Right lobe of liver (tissue), 6 donors: ENCODE results near the gene CES2. TPM values are rescaled to one million over a fixed set of nuclear protein-coding genes. Genes with fewer than 3 reads are reported as not detected.

ENCODE experiments used
- ATAC-seq, 4 donors: fragments of 200-7000 bp; cut with Tn5 transposase; one replicate each; pipeline ENCODE4 v1.9.1; 2020; ENCODE audit warnings: mild to moderate bottlenecking in 4 of 4, moderate library complexity in 4 of 4
- DNase-seq, 3 donors: peaks; one replicate each; pipeline ENCODE4 v3.0.0-alpha.2; 2020
- H3K27ac ChIP-seq, 3 donors: fragments of 200-600 bp; one replicate each; pipeline ENCODE4 v1.8.0; 2022
- H3K27me3 ChIP-seq, 2 donors: fragments of 200-600 bp; one replicate each; pipeline ENCODE4 v1.8.0; 2022
- H3K36me3 ChIP-seq, 4 donors: fragments of 200-600 bp; sonication (generic) in 1 of 4; one replicate each; pipeline versions ENCODE4 v1.5.1 to v1.8.0; 2017 to 2022; ENCODE audit warnings: control low read depth in 1 of 4
- H3K4me1 ChIP-seq, 4 donors: fragments of 200-600 bp; sonication (generic) in 1 of 4; one replicate each; pipeline versions ENCODE4 v1.5.1 to v1.8.0; 2017 to 2022; ENCODE audit warnings: control low read depth in 1 of 4
- H3K4me3 ChIP-seq, 3 donors: fragments of 200-600 bp; one replicate each; pipeline ENCODE4 v1.8.0; 2022
- H3K9me3 ChIP-seq, 4 donors: fragments of 200-600 bp; sonication (generic) in 1 of 4; one replicate each; pipeline versions ENCODE4 v1.5.1 to v1.8.0; 2017 to 2022; ENCODE audit warnings: control low read depth in 1 of 4
- POLR2A ChIP-seq: fragments of 450-650 bp; IDR thresholded peaks from one replicate; pipeline ENCODE4 v1.6.1; 2017; ENCODE audit warnings: antibody characterized with exemption, mild to moderate bottlenecking
- WGBS: methylation state at CpG from one replicate; pipeline ENCODE4 v1.1.6; 2018; ENCODE audit warnings: low coverage, low lambda C conversion rate; ENCODE audit not compliant: insufficient coverage; ENCODE audit errors: missing lambda C conversion rate; 5-methylcytosine and 5-hydroxymethylcytosine counted together
- intact Hi-C, 2 donors: fragments of 100-400 bp; cut with DNase I; formaldehyde crosslinking; loops; one replicate each; pipeline versions ENCODE4 v1.11.2 to v1.14.1; 2022
- total RNA-seq, 6 experiments: library from RNA; depleted of rRNA in 2 of 6; stranded (reverse); fragments of >200 nt in 2 of 6; fragmentation: NEBNext Ultra II Directional in 3 of 6; extraction: Animal tissue kit (Norgen Biotek cat#: 25700) in 3 of 6; gene quantifications; one replicate each; pipeline versions ENCODE4 v1.1.0 to v1.2.4, GENCODE V29; 2016 to 2023
- TF ChIP-seq, protein P1 (sequence below), 4 donors: fragments of 200-600 bp in 3 of 4; fragments of 450-650 bp in 1 of 4; IDR thresholded peaks; one replicate each; pipeline versions ENCODE4 v1.5.1 to v1.8.0; 2016 to 2022; ENCODE audit warnings: antibody characterized with exemption in 4 of 4, mild to moderate bottlenecking in 2 of 4
- donor health status: DM: no; HTN: yes; CAD: no.
- donor health status: DM: no; HTN: no; CAD: no.
- donor health status: DM: no; HTN: no; CAD: no.
- donor health status: DM: no; HTN: yes; CAD: no.
- donor health status: DM: no; HTN: yes; CAD: no.

Gene CES2
- total RNA-seq, 6 experiments from 2014 or later, result 226 to 357 (median 263) TPM

DNA sequence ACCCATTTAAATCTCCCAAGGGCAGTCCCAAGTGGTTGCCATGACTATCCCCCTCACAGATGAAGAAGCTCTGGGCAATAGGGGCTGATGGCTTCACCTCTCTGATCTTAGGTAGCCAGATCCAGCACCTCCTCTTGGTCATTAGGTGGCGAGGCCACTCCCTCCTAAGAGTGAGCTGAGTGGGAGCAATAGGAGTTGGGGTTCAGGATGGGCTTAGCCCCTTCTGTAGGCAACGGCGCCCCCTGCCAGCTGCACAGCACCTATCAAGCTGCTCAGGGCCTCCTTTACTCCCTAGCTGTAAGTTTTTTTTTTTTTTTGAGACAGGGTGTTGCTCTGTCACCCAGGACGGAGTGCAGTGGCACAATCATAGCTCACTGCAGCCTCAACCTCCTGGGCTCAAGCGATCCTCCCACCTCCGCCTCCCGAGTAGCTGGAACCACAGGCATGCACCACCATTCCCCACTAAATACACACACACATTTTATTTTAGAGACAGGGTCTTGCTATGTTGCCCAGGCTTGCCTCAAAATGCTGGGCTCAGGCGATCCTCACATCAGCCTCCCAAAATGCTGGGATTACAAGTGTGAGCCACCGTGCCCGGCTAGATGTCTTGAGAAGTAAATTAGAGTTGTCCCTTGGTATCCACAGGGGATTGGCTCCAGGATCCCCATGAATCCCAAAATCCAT is 6.5 kb upstream of the CES2 start:
- intact Hi-C loops, result no loop called here
- no peak for DNase-seq

DNA sequence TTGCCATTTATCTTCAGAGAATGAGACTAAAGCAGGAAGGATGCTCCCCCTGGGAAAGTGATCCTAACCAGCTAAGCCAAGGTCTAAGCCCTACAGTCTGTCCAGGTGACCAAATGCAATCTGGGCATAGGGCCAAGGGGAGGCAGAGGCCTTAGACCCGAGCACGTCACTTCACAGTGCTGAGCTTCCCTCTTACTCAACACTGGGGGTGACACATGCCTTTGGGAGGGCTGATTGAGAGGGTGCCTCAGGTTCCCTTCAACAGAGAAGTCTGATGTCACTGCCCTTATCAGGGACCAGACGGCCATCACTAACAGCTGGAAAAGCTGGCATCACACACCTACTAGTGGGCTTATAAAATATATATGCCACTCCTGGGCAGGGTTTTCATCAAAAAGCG is 5.1 kb upstream of the CES2 start:
- DNase-seq (peak; percentile 83 to 91 (median 86)), ATAC-seq (peak; percentile 50 to 68 (median 58))
- no peak for TF ChIP-seq POLR2A
- TF ChIP-seq, protein P1, sequence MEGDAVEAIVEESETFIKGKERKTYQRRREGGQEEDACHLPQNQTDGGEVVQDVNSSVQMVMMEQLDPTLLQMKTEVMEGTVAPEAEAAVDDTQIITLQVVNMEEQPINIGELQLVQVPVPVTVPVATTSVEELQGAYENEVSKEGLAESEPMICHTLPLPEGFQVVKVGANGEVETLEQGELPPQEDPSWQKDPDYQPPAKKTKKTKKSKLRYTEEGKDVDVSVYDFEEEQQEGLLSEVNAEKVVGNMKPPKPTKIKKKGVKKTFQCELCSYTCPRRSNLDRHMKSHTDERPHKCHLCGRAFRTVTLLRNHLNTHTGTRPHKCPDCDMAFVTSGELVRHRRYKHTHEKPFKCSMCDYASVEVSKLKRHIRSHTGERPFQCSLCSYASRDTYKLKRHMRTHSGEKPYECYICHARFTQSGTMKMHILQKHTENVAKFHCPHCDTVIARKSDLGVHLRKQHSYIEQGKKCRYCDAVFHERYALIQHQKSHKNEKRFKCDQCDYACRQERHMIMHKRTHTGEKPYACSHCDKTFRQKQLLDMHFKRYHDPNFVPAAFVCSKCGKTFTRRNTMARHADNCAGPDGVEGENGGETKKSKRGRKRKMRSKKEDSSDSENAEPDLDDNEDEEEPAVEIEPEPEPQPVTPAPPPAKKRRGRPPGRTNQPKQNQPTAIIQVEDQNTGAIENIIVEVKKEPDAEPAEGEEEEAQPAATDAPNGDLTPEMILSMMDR (IDR thresholded peaks at IDR 0.05), result no peak
- H3K4me1 ChIP-seq, result peaks cover 0 to 17% (median 8%) of the 10 kb centered on the region in 4 donors
- no peak overlapping the region for H3K4me3 ChIP-seq
- H3K27ac ChIP-seq, result peak overlapping the region in 2 of 3 donors; percentile 47 to 63
- intact Hi-C loops, result no loop called here
- no peaks in the 10 kb centered on the region for H3K36me3 ChIP-seq
- H3K9me3 ChIP-seq, result no peaks in the 10 kb centered on the region
- WGBS, result 53% methylated on average over 3 of the region's 4 CpGs
- H3K27me3 ChIP-seq, result no peaks in the 10 kb centered on the region

More for the DNA sequence above, 6.5 kb upstream of the CES2 start:
- peaks cover 0 to 19% (median 8%) of the 10 kb centered on the region in 4 donors for H3K4me1 ChIP-seq
- H3K9me3 ChIP-seq, result no peaks in the 10 kb centered on the region
- WGBS, result 75% methylated on average over 6 of the region's 10 CpGs
- no peak for ATAC-seq
- no peak overlapping the region for H3K27ac ChIP-seq
- no peak overlapping the region for H3K4me3 ChIP-seq
- H3K36me3 ChIP-seq, result no peaks in the 10 kb centered on the region
- no peaks in the 10 kb centered on the region for H3K27me3 ChIP-seq
- TF ChIP-seq, protein P1 (IDR thresholded peaks at IDR 0.05), result peak in 2 of 4 donors; percentile 14 to 32
- TF ChIP-seq POLR2A, result no peak

GRCh38 chr16:66931665-66932064 is 3.7 kb upstream of the CES2 start:
- Histone ChIP-seq H3K9me3 (no peaks in the 10 kb centered on the region), H3K4me3 (no peak overlapping the region), H3K27me3 (no peaks in the 10 kb centered on the region), H3K27ac (no peak overlapping the region), H3K4me1 (peaks cover 0 to 16% (median 7%) of the 10 kb centered on the region in 4 donors), H3K36me3 (no peaks in the 10 kb centered on the region)
- 68% methylated on average over 2 of the region's 2 CpGs for WGBS
- ATAC-seq (no peak), DNase-seq (no peak)
- intact Hi-C loops, result no loop called here
- no peak for TF ChIP-seq POLR2A
- TF ChIP-seq, protein P1 (IDR thresholded peaks at IDR 0.05), result no peak

DNA sequence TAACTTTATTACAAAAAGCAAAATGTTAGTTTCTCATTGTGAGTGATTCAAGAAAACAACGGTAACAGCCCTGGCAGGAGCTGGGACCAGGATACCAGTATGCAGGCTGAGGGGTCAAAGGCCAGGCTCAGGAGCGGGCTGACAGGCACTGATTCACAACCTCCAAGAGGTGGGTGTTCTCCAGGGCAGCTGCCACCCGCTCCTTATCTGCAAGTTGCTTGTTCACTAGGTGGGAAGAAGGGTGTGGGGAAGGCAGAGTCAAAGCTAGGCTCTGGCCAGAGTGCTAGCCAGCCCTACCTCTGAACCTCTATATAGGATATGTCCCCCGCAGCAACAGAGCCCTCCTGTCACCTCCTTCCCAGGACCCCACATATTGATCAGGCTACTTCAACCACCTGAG is 3.2 kb upstream of the CES2 start:
- H3K36me3 ChIP-seq, result no peaks in the 10 kb centered on the region
- no peak overlapping the region for H3K4me3 ChIP-seq
- no peak for ATAC-seq
- WGBS, result 31% methylated on average over 2 of the region's 4 CpGs
- H3K27me3 ChIP-seq, result no peaks in the 10 kb centered on the region
- H3K4me1 ChIP-seq, result peaks cover 0 to 20% (median 8%) of the 10 kb centered on the region in 4 donors
- intact Hi-C loops, result no loop called here
- DNase-seq, result no peak
- H3K9me3 ChIP-seq, result no peaks in the 10 kb centered on the region
- H3K27ac ChIP-seq, result no peak overlapping the region
- TF ChIP-seq, protein P1 (IDR thresholded peaks at IDR 0.05), result no peak
- TF ChIP-seq POLR2A, result no peak
